H54 (cell line): ENCODE data around the gene KCNG2.
"Not testable (repeated sequence)": the region's sequence is repeated elsewhere in the genome, so short reads cannot be mapped to it uniquely, and the experiment has no call there.

Experiments used
- DNase-seq: peaks from one replicate; pipeline ENCODE4 v3.0.0; 2011; ENCODE audit warnings: low spot score, mixed read lengths; ENCODE audit not compliant: insufficient read length
- FAIRE-seq: peaks from 3 replicates; lab custom pipeline; 2011; peaks lifted over from hg19 to GRCh38; lab: Jason Lieb, UNC
- POLR2A ChIP-seq: IDR thresholded peaks from 2 replicates; pipeline ENCODE4 v1.6.1; 2011; ENCODE audit warnings: low read depth, mild to moderate bottlenecking, low read length

Gene KCNG2

GRCh38 chr18:79877163-79878091, 79.7 kb downstream of the KCNG2 start:
- no peak for TF ChIP-seq POLR2A
- DNase-seq (no peak), FAIRE-seq (no peak)

GRCh38 chr18:79878246-79878645, 80.5 kb downstream of the KCNG2 start:
- DNase-seq, FAIRE-seq: not testable (repeated sequence)

GRCh38 chr18:79878741-79879378, 81.1 kb downstream of the KCNG2 start:
- no peak for TF ChIP-seq POLR2A
- FAIRE-seq (no peak), DNase-seq (no peak)

GRCh38 chr18:79879566-79879965, 81.8 kb downstream of the KCNG2 start:
- TF ChIP-seq POLR2A: no peak
- no peak for FAIRE-seq
- no peak for DNase-seq

- DNase-seq (no peak), FAIRE-seq (no peak)
- TF ChIP-seq POLR2A: no peak
Measured at GRCh38 chr18:79881695-79882094, 84.0 kb downstream of the KCNG2 start.

- FAIRE-seq (no peak), DNase-seq (no peak)
- no peak for TF ChIP-seq POLR2A
Measured at GRCh38 chr18:79882522-79883241, 84.9 kb downstream of the KCNG2 start.

GRCh38 chr18:79883461-79884293, 85.9 kb downstream of the KCNG2 start:
- TF ChIP-seq POLR2A: no peak
- FAIRE-seq (no peak), DNase-seq (no peak)

GRCh38 chr18:79884294-79884962, 86.7 kb downstream of the KCNG2 start:
- no peak for FAIRE-seq
- TF ChIP-seq POLR2A: no peak
- DNase-seq: no peak

GRCh38 chr18:79884963-79885728, 87.4 kb downstream of the KCNG2 start:
- no peak for TF ChIP-seq POLR2A
- DNase-seq: no peak
- FAIRE-seq: no peak

GRCh38 chr18:79887181-79888000, 89.7 kb downstream of the KCNG2 start:
- no peak for DNase-seq
- no peak for TF ChIP-seq POLR2A
- FAIRE-seq: no peak

GRCh38 chr18:79888016-79888415, 90.3 kb downstream of the KCNG2 start:
- TF ChIP-seq POLR2A: no peak
- DNase-seq (no peak), FAIRE-seq (no peak)
